Testis (tissue), 2 donors: ENCODE measurements around the gene FAM222A.

ENCODE experiments used
- CTCF ChIP-seq, 3 experiments: fragments of 450-650 bp in 2 of 3; fragments of 200-600 bp in 1 of 3; sonication (generic) in 1 of 3; IDR thresholded peaks; one replicate each; pipeline ENCODE4 v1.5.1; 2016 to 2019; ENCODE audit warnings: antibody characterized with exemption in 3 of 3, mild to moderate bottlenecking in 2 of 3, moderate library complexity in 1 of 3
- POLR2A ChIP-seq: fragments of 450-650 bp; IDR thresholded peaks from one replicate; pipeline ENCODE4 v1.6.1; 2017; ENCODE audit warnings: antibody characterized with exemption, mild to moderate bottlenecking, moderate library complexity

- TF ChIP-seq POLR2A (no peak), CTCF (IDR thresholded peaks at IDR 0.05) (no peak)
Observed at GRCh38 chr12:109682708-109683060, 30.9 kb upstream of the FAM222A start.
